H9 (cell line): ENCODE results near the gene SELENOW. TPM values are rescaled to one million over a fixed set of nuclear protein-coding genes. Genes with fewer than 3 reads are reported as not detected.

Experiments used
- DNase-seq: peaks from one replicate; pipeline ENCODE4 v3.0.0-alpha.2; 2017
- H2AFZ ChIP-seq: one replicate; pipeline ENCODE4 v1.6.1; 2013; ENCODE audit warnings: mild to moderate bottlenecking, low read length, control low read depth, moderate library complexity
- H2AK5ac ChIP-seq: 2 replicates; pipeline ENCODE4 v1.6.1; 2013; ENCODE audit warnings: low read length, control low read depth, mixed read lengths; ENCODE audit not compliant: insufficient read length
- H2BK120ac ChIP-seq: one replicate; pipeline ENCODE4 v1.6.1; 2013; ENCODE audit warnings: low read depth, mild to moderate bottlenecking, low read length, control low read depth, inconsistent platforms; ENCODE audit not compliant: poor library complexity, severe bottlenecking
- H2BK12ac ChIP-seq: 2 replicates; pipeline ENCODE4 v1.6.1; 2013; ENCODE audit warnings: low read length, control low read depth, mixed read lengths, low read depth; ENCODE audit not compliant: insufficient read length
- H2BK15ac ChIP-seq: 2 replicates; pipeline ENCODE4 v1.6.1; 2013; ENCODE audit warnings: low read depth, low read length, control low read depth
- H2BK20ac ChIP-seq: one replicate; pipeline ENCODE4 v1.6.1; 2013; ENCODE audit warnings: low read depth, mild to moderate bottlenecking, low read length, control low read depth, inconsistent platforms; ENCODE audit not compliant: poor library complexity, severe bottlenecking
- H2BK5ac ChIP-seq: 2 replicates; pipeline ENCODE4 v1.6.1; 2013; ENCODE audit warnings: low read length, control low read depth, mixed read lengths; ENCODE audit not compliant: insufficient read length
- H3K14ac ChIP-seq: 2 replicates; pipeline ENCODE4 v1.6.1; 2013; ENCODE audit warnings: low read length, control low read depth; ENCODE audit not compliant: insufficient read depth
- H3K18ac ChIP-seq: 2 replicates; pipeline ENCODE4 v1.6.1; 2013; ENCODE audit warnings: low read depth, mild to moderate bottlenecking, mixed read lengths, low read length, control low read depth; ENCODE audit not compliant: insufficient read length
- H3K23ac ChIP-seq: 2 replicates; pipeline ENCODE4 v1.6.1; 2013; ENCODE audit warnings: low read length, control low read depth, mixed read lengths, low read depth; ENCODE audit not compliant: insufficient read length
- H3K23me2 ChIP-seq: 2 replicates; pipeline ENCODE4 v1.6.1; 2013; ENCODE audit warnings: low read depth, mild to moderate bottlenecking, mixed read lengths, low read length, control low read depth; ENCODE audit not compliant: insufficient read length, poor library complexity, severe bottlenecking
- H3K27ac ChIP-seq: 2 replicates; pipeline ENCODE4 v1.5.1; 2013; ENCODE audit warnings: low read length, control low read depth, mixed read lengths, low read depth; ENCODE audit not compliant: insufficient read length
- H3K27me3 ChIP-seq: 2 replicates; pipeline ENCODE4 v1.6.1; 2013; ENCODE audit warnings: low read length, control low read depth, inconsistent platforms; ENCODE audit not compliant: insufficient read depth
- H3K4ac ChIP-seq: 2 replicates; pipeline ENCODE4 v1.6.1; 2013; ENCODE audit warnings: low read depth, mild to moderate bottlenecking, control low read depth, inconsistent platforms, low read length, moderate library complexity
- H3K4me1 ChIP-seq: 2 replicates; pipeline ENCODE4 v1.6.1; 2013; ENCODE audit warnings: low read length, control low read depth, inconsistent platforms; ENCODE audit not compliant: insufficient read depth
- H3K4me2 ChIP-seq: 2 replicates; pipeline ENCODE4 v1.6.1; 2013; ENCODE audit warnings: low read length, control low read depth, mixed read lengths; ENCODE audit not compliant: insufficient read length, insufficient read depth
- H3K56ac ChIP-seq: 2 replicates; pipeline ENCODE4 v1.6.1; 2013; ENCODE audit warnings: low read depth, mild to moderate bottlenecking, mixed read lengths, low read length, control low read depth; ENCODE audit not compliant: insufficient read length
- H3K79me1 ChIP-seq: 2 replicates; pipeline ENCODE4 v1.6.1; 2013; ENCODE audit warnings: low read depth, mild to moderate bottlenecking, moderate library complexity, low read length, control low read depth, inconsistent platforms; ENCODE audit not compliant: insufficient read depth, poor library complexity, severe bottlenecking
- H3K79me2 ChIP-seq: 2 replicates; pipeline ENCODE4 v1.6.1; 2013; ENCODE audit warnings: low read length, control low read depth, inconsistent platforms; ENCODE audit not compliant: insufficient read depth
- H3K9ac ChIP-seq: 2 replicates; pipeline ENCODE4 v1.6.1; 2013; ENCODE audit warnings: low read length, control low read depth, mixed read lengths; ENCODE audit not compliant: insufficient read length; ENCODE audit errors: extremely low read depth
- H3K9me3 ChIP-seq: one replicate; pipeline ENCODE4 v1.6.1; 2013; ENCODE audit warnings: low read depth, low read length, inconsistent platforms; ENCODE audit not compliant: control insufficient read depth
- H3T11ph ChIP-seq: one replicate; pipeline ENCODE4 v1.6.1; 2013; ENCODE audit warnings: mild to moderate bottlenecking, low read length, control low read depth, inconsistent platforms
- H4K20me1 ChIP-seq: one replicate; pipeline ENCODE4 v1.6.1; 2013; ENCODE audit not compliant: control insufficient read depth, insufficient read length, insufficient read depth
- H4K5ac ChIP-seq: 2 replicates; pipeline ENCODE4 v1.6.1; 2013; ENCODE audit warnings: low read depth, mild to moderate bottlenecking, mixed read lengths, low read length, control low read depth; ENCODE audit not compliant: insufficient read length
- H4K8ac ChIP-seq: replicated peaks from 2 replicates; pipeline ENCODE4 v1.6.1; 2013; ENCODE audit warnings: low read length, control low read depth, mixed read lengths, low read depth; ENCODE audit not compliant: insufficient read length
- H4K91ac ChIP-seq: 2 replicates; pipeline ENCODE4 v1.6.1; 2013; ENCODE audit warnings: low read depth, mild to moderate bottlenecking, moderate library complexity, mixed read lengths, low read length, control low read depth; ENCODE audit not compliant: insufficient read length
- H3K27ac Mint-ChIP-seq, 3 experiments: 2 replicates in 2 of 3; 3 replicates in 1 of 3; pipeline ENCODE4 v1.8.0; 2020 to 2021; ENCODE audit warnings: mixed read lengths in 3 of 3, mild to moderate bottlenecking in 1 of 3, moderate library complexity in 1 of 3
- H3K27me3 Mint-ChIP-seq: 2 replicates; pipeline ENCODE4 v1.8.0; 2021; ENCODE audit warnings: low read depth, mild to moderate bottlenecking, moderate library complexity, mixed read lengths
- H3K36me3 Mint-ChIP-seq, 3 experiments: 2 replicates in 2 of 3; 3 replicates in 1 of 3; pipeline ENCODE4 v1.8.0; 2020 to 2021; ENCODE audit warnings: low read depth in 3 of 3, mixed read lengths in 3 of 3; ENCODE audit not compliant: insufficient read depth in 1 of 3
- H3K4me1 Mint-ChIP-seq, 2 experiments: 2 replicates each; pipeline ENCODE4 v1.8.0; 2020; ENCODE audit warnings: mixed read lengths in 2 of 2
- H3K4me3 Mint-ChIP-seq, 2 experiments: 2 replicates in 1 of 2; 3 replicates in 1 of 2; pipeline ENCODE4 v1.8.0; 2020 to 2021; ENCODE audit warnings: mild to moderate bottlenecking in 2 of 2, mixed read lengths in 2 of 2, moderate library complexity in 1 of 2
- H3K9me3 Mint-ChIP-seq, 2 experiments: 2 replicates in 1 of 2; 3 replicates in 1 of 2; pipeline ENCODE4 v1.8.0; 2020; ENCODE audit warnings: mild to moderate bottlenecking in 2 of 2, mixed read lengths in 2 of 2, moderate library complexity in 1 of 2
- WGBS: extraction: QIAGEN DNeasy Blood & Tissue Kit; methylation state at CpG from one replicate; pipeline ENCODE4 v1.1.7; 2013; ENCODE audit warnings: missing lambda C conversion rate, low lambda C conversion rate, mixed read lengths; ENCODE audit not compliant: insufficient read length; ENCODE audit errors: extremely low coverage; 5-methylcytosine and 5-hydroxymethylcytosine counted together
- total RNA-seq: library from RNA; stranded (reverse); gene quantifications from 2 replicates; pipeline ENCODE4 v1.2.1, GENCODE V29; 2021
- TF ChIP-seq, protein P1 (sequence below): fragments of 200-600 bp; sonication (generic); conservative IDR thresholded peaks from 3 replicates; pipeline ENCODE4 v1.8.0; 2021; ENCODE audit warnings: antibody characterized with exemption, mild to moderate bottlenecking

SELENOW gene
- total RNA-seq, 1 experiment from 2014 or later = 388 TPM

DNA sequence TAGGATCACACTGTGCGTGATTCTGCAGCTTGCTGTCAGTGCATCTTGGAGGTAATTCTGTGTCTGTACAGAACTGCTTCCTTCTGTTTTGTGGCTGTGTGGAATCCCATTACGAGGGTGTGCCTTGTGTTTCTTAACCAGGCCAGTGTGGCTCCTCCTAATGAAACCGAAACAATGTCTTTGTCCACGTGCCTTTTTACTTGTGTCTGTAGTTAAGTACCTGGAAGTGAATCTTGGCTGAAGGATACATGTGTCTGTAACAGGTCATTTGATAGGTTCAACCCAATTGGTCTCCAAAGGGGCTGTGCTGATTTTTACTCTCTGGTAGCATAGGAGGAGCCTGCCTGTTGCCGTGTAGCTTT is 20.1 kb upstream of the SELENOW start:
- Histone ChIP-seq H2AFZ (no peak overlapping the region), H4K8ac (no peak overlapping the region), H2AK5ac (no peak overlapping the region), H3K23me2 (no peaks in the 10 kb centered on the region), H3K9ac (no peak overlapping the region), H3K27ac (no peak overlapping the region), H3K4me2 (no peak overlapping the region), H3K23ac (no peak overlapping the region), H4K91ac (no peak overlapping the region), H3T11ph (no peak overlapping the region), H4K5ac (no peak overlapping the region), H3K4ac (no peak overlapping the region), H3K27me3 (no peaks in the 10 kb centered on the region), H3K79me1 (no peaks in the 10 kb centered on the region), H2BK15ac (no peak overlapping the region), H3K4me1 (no peaks in the 10 kb centered on the region), H2BK20ac (no peak overlapping the region), H4K20me1 (no peaks in the 10 kb centered on the region), H3K79me2 (no peaks in the 10 kb centered on the region), H3K9me3 (no peaks in the 10 kb centered on the region), H2BK12ac (no peak overlapping the region), H2BK120ac (no peak overlapping the region), H3K56ac (no peak overlapping the region), H2BK5ac (no peak overlapping the region), H3K18ac (no peak overlapping the region), H3K14ac (no peak overlapping the region)
- TF ChIP-seq, protein P1, sequence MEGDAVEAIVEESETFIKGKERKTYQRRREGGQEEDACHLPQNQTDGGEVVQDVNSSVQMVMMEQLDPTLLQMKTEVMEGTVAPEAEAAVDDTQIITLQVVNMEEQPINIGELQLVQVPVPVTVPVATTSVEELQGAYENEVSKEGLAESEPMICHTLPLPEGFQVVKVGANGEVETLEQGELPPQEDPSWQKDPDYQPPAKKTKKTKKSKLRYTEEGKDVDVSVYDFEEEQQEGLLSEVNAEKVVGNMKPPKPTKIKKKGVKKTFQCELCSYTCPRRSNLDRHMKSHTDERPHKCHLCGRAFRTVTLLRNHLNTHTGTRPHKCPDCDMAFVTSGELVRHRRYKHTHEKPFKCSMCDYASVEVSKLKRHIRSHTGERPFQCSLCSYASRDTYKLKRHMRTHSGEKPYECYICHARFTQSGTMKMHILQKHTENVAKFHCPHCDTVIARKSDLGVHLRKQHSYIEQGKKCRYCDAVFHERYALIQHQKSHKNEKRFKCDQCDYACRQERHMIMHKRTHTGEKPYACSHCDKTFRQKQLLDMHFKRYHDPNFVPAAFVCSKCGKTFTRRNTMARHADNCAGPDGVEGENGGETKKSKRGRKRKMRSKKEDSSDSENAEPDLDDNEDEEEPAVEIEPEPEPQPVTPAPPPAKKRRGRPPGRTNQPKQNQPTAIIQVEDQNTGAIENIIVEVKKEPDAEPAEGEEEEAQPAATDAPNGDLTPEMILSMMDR = no peak
- H3K9me3 Mint-ChIP-seq = peaks cover 0 to 3% of the 10 kb centered on the region in 2 experiments; a peak in 1 of 5 replicates
- H3K4me1 Mint-ChIP-seq = no peaks in the 10 kb centered on the region
- no CpG with 5 or more reads among the region's 5 CpGs for WGBS
- no peak overlapping the region for H3K27ac Mint-ChIP-seq
- H3K27me3 Mint-ChIP-seq = no peaks in the 10 kb centered on the region
- H3K36me3 Mint-ChIP-seq = peaks cover 38 to 51% (median 50%) of the 10 kb centered on the region in 3 experiments
- no peak overlapping the region for H3K4me3 Mint-ChIP-seq
- DNase-seq = no peak
